Heart left ventricle (tissue), 13 donors: Measurements from ENCODE around the gene HIBCH.

Source experiments
- POLR2A ChIP-seq, 2 donors: fragments of 450-650 bp; IDR thresholded peaks; one replicate each; pipeline ENCODE4 v1.6.1; 2017; ENCODE audit warnings: antibody characterized with exemption in 2 of 2, mild to moderate bottlenecking in 2 of 2, moderate library complexity in 2 of 2
- TF ChIP-seq, protein P1 (sequence below), 12 donors: fragments of 200-600 bp; sonication (generic) in 4 of 12; IDR thresholded peaks; one replicate each; pipeline versions ENCODE4 v1.5.0 to v1.8.0; 2018 to 2022; ENCODE audit warnings: antibody characterized with exemption in 12 of 12, mild to moderate bottlenecking in 5 of 12
- donor health status: ischemic (EF 13 %, LVEDD 7.1; RV severe dilation, severe dysfunction).
- donor health status: DM: no; HTN: yes; CAD: no.
- donor health status: DM: no; HTN: no; CAD: no.
- donor health status: ischemic (EF 25% LVEDD 6.9; RV normal size, moderate dysfunction).
- donor health status: ischemic (EF 25% LVEDD 5.7; RV mildly dilated, moderate dysfunction).
- donor health status: ischemic (EF 35%, LVEDD 5.7; RV mildly dilated, moderate dysfunction).
- donor health status: nonischemic (EF 11% LVEDD 7.7; RV severe dilation, severe dysfunction).
- donor health status: DM: yes; HTN: yes; CAD: no.
- donor health status: PGD.
- donor health status: ischemic (EF 29% LVEDD 5.4; RV normal size, mild dysfunction).
- donor health status: nonischemic (EF 23%, LVEDD 6.1; RV moderate dilation, normal function).

DNA sequence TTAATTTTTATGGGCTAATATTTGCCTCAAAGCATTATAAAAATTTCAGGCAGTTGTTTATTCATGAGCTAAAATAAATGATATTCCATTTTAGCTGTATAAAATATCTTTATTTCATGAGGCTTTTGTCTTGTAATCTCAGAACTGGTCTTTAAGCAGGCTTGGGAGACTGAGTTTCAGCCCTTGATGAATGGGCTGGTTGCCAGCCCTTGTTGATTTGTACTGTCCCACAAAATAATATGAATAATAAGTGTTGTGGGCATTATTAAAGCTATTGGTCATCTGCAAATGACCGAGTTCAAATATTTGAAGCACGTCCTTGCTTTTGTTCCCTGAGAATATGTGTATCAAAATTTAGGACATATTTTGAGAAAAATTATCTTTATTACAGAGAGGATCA lies 41.9 kb upstream of the HIBCH start:
- TF ChIP-seq, protein P1, sequence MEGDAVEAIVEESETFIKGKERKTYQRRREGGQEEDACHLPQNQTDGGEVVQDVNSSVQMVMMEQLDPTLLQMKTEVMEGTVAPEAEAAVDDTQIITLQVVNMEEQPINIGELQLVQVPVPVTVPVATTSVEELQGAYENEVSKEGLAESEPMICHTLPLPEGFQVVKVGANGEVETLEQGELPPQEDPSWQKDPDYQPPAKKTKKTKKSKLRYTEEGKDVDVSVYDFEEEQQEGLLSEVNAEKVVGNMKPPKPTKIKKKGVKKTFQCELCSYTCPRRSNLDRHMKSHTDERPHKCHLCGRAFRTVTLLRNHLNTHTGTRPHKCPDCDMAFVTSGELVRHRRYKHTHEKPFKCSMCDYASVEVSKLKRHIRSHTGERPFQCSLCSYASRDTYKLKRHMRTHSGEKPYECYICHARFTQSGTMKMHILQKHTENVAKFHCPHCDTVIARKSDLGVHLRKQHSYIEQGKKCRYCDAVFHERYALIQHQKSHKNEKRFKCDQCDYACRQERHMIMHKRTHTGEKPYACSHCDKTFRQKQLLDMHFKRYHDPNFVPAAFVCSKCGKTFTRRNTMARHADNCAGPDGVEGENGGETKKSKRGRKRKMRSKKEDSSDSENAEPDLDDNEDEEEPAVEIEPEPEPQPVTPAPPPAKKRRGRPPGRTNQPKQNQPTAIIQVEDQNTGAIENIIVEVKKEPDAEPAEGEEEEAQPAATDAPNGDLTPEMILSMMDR (IDR thresholded peaks at IDR 0.05), result no peak
- no peak for TF ChIP-seq POLR2A (IDR thresholded peaks at IDR 0.05)
